ENCODE results near the gene CEBPE. TPM values are rescaled to one million over a fixed set of nuclear protein-coding genes. Genes with fewer than 3 reads are reported as not detected.

CEBPE gene
- total RNA-seq, 1 experiment from 2014 or later: not detected

DNA sequence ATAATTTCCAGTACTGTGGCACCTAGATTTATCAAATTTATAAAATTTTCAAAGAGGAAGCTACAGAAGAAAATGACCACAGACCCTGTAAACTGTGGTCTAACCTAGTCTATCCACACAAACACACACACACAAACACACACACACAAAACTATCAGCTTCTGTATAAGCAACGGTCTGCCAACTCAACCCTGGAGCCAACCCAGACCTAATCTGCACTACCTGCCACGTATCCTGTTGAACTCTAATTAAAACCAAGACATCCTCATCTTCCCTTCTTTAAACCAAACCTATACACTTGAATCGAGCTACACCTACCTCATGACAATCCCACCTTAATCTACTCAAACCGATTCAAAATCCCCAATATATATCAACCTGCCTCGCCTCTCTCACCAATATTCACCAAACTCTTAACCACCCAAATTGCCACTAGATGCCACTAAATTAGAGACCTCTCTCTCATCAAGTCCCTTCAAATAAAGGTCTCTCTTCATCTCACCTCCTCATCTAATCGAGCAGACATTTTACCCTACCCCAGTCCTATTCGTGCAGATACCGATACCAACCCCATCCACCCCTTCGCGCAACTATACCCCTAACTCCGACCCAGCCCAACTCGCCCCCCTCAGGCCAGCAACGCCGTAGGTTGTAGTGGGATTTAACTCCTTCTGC is 24.9 kb downstream of the CEBPE start:
- intact Hi-C loops (cut with micrococcal nuclease; ENCODE audit: unreplicated experiment): loop anchor here (2.0 kb wide), 1 partner anchor 23 kb away; no protein-coding TSS in a partner anchor
- TSS peak; percentile 49 for BruUV-seq (replicated peaks)
- H3K27me3 ChIP-seq (replicated peaks; ENCODE audit: control insufficient read depth, insufficient read depth, low read length): no peaks in the 10 kb centered on the region
- H3K4me3 ChIP-seq (ENCODE audit: low read depth, low read length): peak overlapping the region; percentile 49
- H3K36me3 ChIP-seq (ENCODE audit: control insufficient read depth, insufficient read depth, low read length): peaks cover 2% of the 10 kb centered on the region
- TF ChIP-seq, protein P1, sequence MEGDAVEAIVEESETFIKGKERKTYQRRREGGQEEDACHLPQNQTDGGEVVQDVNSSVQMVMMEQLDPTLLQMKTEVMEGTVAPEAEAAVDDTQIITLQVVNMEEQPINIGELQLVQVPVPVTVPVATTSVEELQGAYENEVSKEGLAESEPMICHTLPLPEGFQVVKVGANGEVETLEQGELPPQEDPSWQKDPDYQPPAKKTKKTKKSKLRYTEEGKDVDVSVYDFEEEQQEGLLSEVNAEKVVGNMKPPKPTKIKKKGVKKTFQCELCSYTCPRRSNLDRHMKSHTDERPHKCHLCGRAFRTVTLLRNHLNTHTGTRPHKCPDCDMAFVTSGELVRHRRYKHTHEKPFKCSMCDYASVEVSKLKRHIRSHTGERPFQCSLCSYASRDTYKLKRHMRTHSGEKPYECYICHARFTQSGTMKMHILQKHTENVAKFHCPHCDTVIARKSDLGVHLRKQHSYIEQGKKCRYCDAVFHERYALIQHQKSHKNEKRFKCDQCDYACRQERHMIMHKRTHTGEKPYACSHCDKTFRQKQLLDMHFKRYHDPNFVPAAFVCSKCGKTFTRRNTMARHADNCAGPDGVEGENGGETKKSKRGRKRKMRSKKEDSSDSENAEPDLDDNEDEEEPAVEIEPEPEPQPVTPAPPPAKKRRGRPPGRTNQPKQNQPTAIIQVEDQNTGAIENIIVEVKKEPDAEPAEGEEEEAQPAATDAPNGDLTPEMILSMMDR (IDR thresholded peaks at IDR 0.05; ENCODE audit: insufficient read depth in 1 of 2, low read depth in 1 of 2, low read length in 1 of 2, severe bottlenecking in 1 of 2, unreplicated experiment in 1 of 2): peak in 1 of 2 experiments; percentile 12
- peaks cover 10% of the 10 kb centered on the region for H3K4me1 Mint-ChIP-seq (ENCODE audit: low read depth, unreplicated experiment)
- H3K9me3 Mint-ChIP-seq (ENCODE audit: unreplicated experiment): no peaks in the 10 kb centered on the region
- no peak overlapping the region for H3K27ac Mint-ChIP-seq (ENCODE audit: unreplicated experiment)
- H3K9me3 ChIP-seq: no peaks in the 10 kb centered on the region
- H3K4me1 ChIP-seq: peaks cover 3% of the 10 kb centered on the region; the same call in 1 of the 2 replicates
- peaks cover 51% of the 10 kb centered on the region for H3K36me3 Mint-ChIP-seq (ENCODE audit: insufficient read depth, unreplicated experiment)
- ChIA-PET POLR2A (interaction anchor here (0.6 to 2.2 kb wide), 19 partner anchors 10 to 228 kb away, joined by 3 to 23 read pairs (median 7); partner anchors contain the start of genes AJUBA and PABPN1), CTCF (interaction anchor here (0.7 to 3.3 kb wide), 13 partner anchors 14 to 227 kb away, joined by 3 to 110 read pairs (median 10); partner anchors contain the start of genes CDH24 and PABPN1)
- H3K4me3 Mint-ChIP-seq (ENCODE audit: unreplicated experiment): no peak overlapping the region
- H3K27me3 Mint-ChIP-seq (ENCODE audit: insufficient read depth, unreplicated experiment): no peaks in the 10 kb centered on the region
- DNase-seq: no peak

DNA sequence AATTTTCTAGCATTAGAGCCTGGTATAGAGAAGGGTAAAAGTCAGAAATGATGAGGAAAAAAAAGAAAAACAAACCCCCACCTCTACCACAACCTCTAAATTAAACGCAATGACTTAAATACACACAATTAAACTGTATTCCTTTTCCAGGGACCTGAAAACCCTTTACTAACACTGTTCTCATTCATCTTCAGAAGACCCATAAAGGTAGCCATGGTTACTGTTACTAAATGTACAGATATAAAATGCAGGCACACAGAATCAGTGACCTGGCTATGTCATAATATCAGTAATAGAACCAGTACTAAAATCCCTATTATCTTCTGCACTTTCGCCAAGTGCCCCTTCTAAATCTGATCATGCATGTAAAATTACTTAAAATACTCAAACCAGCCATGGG is 25.5 kb downstream of the CEBPE start:
- intact Hi-C loops (cut with micrococcal nuclease; ENCODE audit: unreplicated experiment): no loop called here
- Mint-ChIP-seq H3K36me3 (ENCODE audit: insufficient read depth, unreplicated experiment) (peaks cover 50% of the 10 kb centered on the region), H3K9me3 (ENCODE audit: unreplicated experiment) (no peaks in the 10 kb centered on the region), H3K27ac (ENCODE audit: unreplicated experiment) (no peak overlapping the region), H3K4me3 (ENCODE audit: unreplicated experiment) (no peak overlapping the region), H3K4me1 (ENCODE audit: low read depth, unreplicated experiment) (peaks cover 10% of the 10 kb centered on the region), H3K27me3 (ENCODE audit: insufficient read depth, unreplicated experiment) (no peaks in the 10 kb centered on the region)
- CTCF ChIA-PET: interaction anchor here (3.3 kb wide), 1 partner anchor 25 kb away, joined by 110 read pairs; no protein-coding TSS in a partner anchor
- no TSS peak for BruUV-seq (replicated peaks)
- no peaks in the 10 kb centered on the region for H3K9me3 ChIP-seq
- H3K4me3 ChIP-seq (ENCODE audit: low read depth, low read length): peak overlapping the region; percentile 49
- H3K27me3 ChIP-seq (replicated peaks; ENCODE audit: control insufficient read depth, insufficient read depth, low read length): no peaks in the 10 kb centered on the region
- H3K36me3 ChIP-seq (ENCODE audit: control insufficient read depth, insufficient read depth, low read length): peaks cover 2% of the 10 kb centered on the region
- POLR2A ChIA-PET: no interaction called here
- TF ChIP-seq, protein P1 (IDR thresholded peaks at IDR 0.05; ENCODE audit: insufficient read depth in 1 of 2, low read depth in 1 of 2, low read length in 1 of 2, severe bottlenecking in 1 of 2, unreplicated experiment in 1 of 2): no peak
- H3K4me1 ChIP-seq: peaks cover 3% of the 10 kb centered on the region; the same call in 1 of the 2 replicates
- no peak for DNase-seq

DNA sequence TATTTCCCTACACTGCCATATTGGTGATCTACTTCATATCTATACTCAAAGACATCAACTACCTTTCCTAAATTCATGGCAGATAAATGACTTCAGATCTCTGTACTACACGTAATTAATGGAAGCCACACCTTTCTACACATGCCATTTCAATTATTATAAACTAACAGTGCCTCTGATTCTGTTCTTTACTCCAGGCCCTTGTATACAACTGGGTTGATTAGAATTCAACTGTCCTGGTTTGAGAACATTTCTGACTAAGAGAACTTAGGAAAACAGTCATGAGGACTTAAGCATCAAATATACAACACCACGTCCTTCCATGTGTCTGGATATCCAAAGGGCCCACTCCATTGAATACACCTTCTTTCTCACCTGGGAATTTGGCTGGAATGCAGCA is 26.0 kb downstream of the CEBPE start:
- intact Hi-C loops (cut with micrococcal nuclease; ENCODE audit: unreplicated experiment): no loop called here
- Mint-ChIP-seq H3K4me1 (ENCODE audit: low read depth, unreplicated experiment) (peaks cover 10% of the 10 kb centered on the region), H3K4me3 (ENCODE audit: unreplicated experiment) (no peak overlapping the region), H3K36me3 (ENCODE audit: insufficient read depth, unreplicated experiment) (peaks cover 54% of the 10 kb centered on the region), H3K27ac (ENCODE audit: unreplicated experiment) (no peak overlapping the region), H3K9me3 (ENCODE audit: unreplicated experiment) (no peaks in the 10 kb centered on the region), H3K27me3 (ENCODE audit: insufficient read depth, unreplicated experiment) (no peaks in the 10 kb centered on the region)
- H3K27me3 ChIP-seq (replicated peaks; ENCODE audit: control insufficient read depth, insufficient read depth, low read length): no peaks in the 10 kb centered on the region
- H3K9me3 ChIP-seq: no peaks in the 10 kb centered on the region
- CTCF ChIA-PET: interaction anchor here (1.5 kb wide), 1 partner anchor 27 kb away, joined by 3 read pairs; no protein-coding TSS in a partner anchor
- TF ChIP-seq, protein P1 (IDR thresholded peaks at IDR 0.05; ENCODE audit: insufficient read depth in 1 of 2, low read depth in 1 of 2, low read length in 1 of 2, severe bottlenecking in 1 of 2, unreplicated experiment in 1 of 2): no peak
- POLR2A ChIA-PET: no interaction called here
- peaks cover 2% of the 10 kb centered on the region for H3K36me3 ChIP-seq (ENCODE audit: control insufficient read depth, insufficient read depth, low read length)
- no peak for DNase-seq
- peaks cover 3% of the 10 kb centered on the region; the same call in 1 of the 2 replicates for H3K4me1 ChIP-seq
- H3K4me3 ChIP-seq (ENCODE audit: low read depth, low read length): no peak overlapping the region
- BruUV-seq (replicated peaks): no TSS peak
